ENCODE data around the gene GRIA4. TPM values are rescaled to one million over a fixed set of nuclear protein-coding genes. Genes with fewer than 3 reads are reported as not detected.

Gene GRIA4
- total RNA-seq, 1 donor from 2014 or later = not detected

DNA sequence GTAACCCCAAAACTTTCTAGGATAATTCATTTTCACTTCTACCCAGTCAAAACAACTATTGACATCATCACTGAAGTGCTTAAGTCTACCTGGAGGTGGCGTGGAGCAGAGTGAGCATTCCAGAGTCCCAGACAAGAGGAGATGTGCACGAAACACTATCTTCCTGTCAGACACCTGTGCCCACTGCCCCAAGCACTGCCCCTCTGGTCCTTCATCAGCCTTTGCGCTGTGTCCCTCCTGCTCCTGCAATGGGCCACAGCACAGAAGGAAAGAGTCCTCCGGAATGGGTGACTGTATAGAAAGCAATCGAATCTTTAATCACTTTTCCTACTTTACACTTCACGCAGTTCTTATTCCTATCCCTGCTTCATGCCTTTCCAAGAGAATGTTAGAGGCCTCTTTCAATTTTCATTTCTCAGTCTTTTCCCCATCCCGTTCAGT lies 512 bp upstream of the GRIA4 start:
- H3K4me1 ChIP-seq = peaks cover 22% of the 10 kb centered on the region
- TF ChIP-seq, protein P1, sequence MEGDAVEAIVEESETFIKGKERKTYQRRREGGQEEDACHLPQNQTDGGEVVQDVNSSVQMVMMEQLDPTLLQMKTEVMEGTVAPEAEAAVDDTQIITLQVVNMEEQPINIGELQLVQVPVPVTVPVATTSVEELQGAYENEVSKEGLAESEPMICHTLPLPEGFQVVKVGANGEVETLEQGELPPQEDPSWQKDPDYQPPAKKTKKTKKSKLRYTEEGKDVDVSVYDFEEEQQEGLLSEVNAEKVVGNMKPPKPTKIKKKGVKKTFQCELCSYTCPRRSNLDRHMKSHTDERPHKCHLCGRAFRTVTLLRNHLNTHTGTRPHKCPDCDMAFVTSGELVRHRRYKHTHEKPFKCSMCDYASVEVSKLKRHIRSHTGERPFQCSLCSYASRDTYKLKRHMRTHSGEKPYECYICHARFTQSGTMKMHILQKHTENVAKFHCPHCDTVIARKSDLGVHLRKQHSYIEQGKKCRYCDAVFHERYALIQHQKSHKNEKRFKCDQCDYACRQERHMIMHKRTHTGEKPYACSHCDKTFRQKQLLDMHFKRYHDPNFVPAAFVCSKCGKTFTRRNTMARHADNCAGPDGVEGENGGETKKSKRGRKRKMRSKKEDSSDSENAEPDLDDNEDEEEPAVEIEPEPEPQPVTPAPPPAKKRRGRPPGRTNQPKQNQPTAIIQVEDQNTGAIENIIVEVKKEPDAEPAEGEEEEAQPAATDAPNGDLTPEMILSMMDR (IDR thresholded peaks at IDR 0.05; ENCODE audit: borderline replicate concordance) = no peak
- H3K9me3 ChIP-seq (replicated peaks) = peaks cover 7% of the 10 kb centered on the region
- H3K27me3 ChIP-seq (ENCODE audit: low read depth) = peaks cover 88% of the 10 kb centered on the region
- H3K27ac ChIP-seq (replicated peaks) = no peak overlapping the region
- H3K36me3 ChIP-seq = no peaks in the 10 kb centered on the region
- intact Hi-C loops (cut with micrococcal nuclease) = no loop called here
- no peak for DNase-seq
- peak overlapping the region; percentile 58 for H3K4me3 ChIP-seq

DNA sequence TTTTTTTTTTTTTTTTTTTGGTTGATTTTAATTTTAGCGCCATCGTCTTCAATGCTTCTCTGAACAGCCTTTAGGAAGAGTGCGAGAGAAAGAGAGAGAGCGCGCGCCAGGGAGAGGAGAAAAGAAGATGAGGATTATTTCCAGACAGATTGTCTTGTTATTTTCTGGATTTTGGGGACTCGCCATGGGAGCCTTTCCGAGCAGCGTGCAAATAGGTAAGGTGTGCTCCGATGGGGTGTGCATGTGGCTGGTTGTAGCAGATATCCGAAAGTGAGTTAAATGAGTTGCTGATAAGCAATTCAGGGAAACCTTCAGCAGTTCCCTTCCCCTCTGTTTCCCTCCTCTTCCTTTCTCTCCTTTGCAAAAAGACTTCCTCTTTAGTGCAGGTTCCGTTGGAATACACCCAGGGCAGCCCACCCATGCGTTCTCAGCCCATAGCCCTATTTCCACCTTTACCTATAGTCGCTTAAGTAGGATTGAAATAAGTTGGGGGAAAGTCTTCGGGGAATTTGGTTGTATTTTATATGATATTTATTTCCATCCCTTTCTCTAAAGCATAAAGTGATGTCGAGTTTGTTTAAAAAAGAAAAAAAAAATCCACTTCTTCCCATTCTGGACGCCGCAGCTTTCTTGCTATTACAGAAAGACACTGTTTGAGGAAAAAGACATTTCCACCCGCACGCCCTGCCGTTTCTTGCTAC lies 1.1 kb downstream of the GRIA4 start:
- peaks cover 79% of the 10 kb centered on the region for H3K27me3 ChIP-seq (ENCODE audit: low read depth)
- intact Hi-C loops (cut with micrococcal nuclease) = no loop called here
- TF ChIP-seq, protein P1 (IDR thresholded peaks at IDR 0.05; ENCODE audit: borderline replicate concordance) = no peak

DNA sequence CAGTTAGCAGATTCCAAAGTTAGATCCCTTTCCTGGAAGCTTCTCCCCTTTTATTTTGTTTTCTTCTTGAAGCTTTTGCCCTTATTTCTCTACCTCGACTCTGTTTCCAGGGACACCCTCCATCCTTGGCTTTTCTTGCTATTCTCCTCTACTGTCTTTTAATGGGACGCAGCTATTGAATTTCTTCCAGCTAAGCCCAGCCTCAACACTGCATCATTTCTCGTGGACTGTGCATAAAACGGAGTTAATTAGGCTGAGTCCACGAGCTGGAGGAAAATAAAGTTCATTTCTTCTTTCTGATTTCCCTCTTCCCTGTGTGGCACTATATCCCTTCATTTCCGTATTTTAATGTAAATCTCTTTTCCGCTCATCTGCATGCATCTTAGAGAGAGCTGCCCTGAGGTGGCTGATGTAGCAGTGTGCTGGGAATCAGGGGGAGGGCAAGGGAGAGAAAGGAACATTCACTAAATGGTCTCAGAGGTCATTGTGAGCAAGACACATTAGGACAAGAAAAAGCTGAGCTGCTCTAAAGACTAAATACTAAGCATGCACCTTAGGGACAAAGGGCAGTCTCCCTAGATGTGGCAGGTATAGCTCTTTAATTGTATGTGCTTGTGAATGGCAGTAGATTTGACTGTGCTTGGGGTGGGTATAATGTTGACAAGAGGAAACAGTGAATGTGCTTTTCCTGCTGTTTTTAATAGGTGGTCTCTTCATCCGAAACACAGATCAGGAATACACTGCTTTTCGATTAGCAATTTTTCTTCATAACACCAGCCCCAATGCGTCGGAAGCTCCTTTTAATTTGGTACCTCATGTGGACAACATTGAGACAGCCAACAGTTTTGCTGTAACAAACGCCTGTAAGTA lies 1.9 kb downstream of the GRIA4 start:
- Histone ChIP-seq H3K4me1 (peaks cover 22% of the 10 kb centered on the region), H3K9me3 (replicated peaks) (no peaks in the 10 kb centered on the region), H3K36me3 (no peaks in the 10 kb centered on the region), H3K27me3 (ENCODE audit: low read depth) (peaks cover 76% of the 10 kb centered on the region), H3K27ac (replicated peaks) (no peak overlapping the region), H3K4me3 (peak overlapping the region; percentile 58)
- intact Hi-C loops (cut with micrococcal nuclease) = no loop called here
- TF ChIP-seq, protein P1 (IDR thresholded peaks at IDR 0.05; ENCODE audit: borderline replicate concordance) = no peak
- no peak for DNase-seq

More for the DNA sequence above, 1.1 kb downstream of the GRIA4 start:
- no peaks in the 10 kb centered on the region for H3K36me3 ChIP-seq
- peak overlapping the region; percentile 58 for H3K4me3 ChIP-seq
- peaks cover 2% of the 10 kb centered on the region for H3K9me3 ChIP-seq (replicated peaks)
- DNase-seq = no peak
- H3K4me1 ChIP-seq = peaks cover 22% of the 10 kb centered on the region
- no peak overlapping the region for H3K27ac ChIP-seq (replicated peaks)

DNA sequence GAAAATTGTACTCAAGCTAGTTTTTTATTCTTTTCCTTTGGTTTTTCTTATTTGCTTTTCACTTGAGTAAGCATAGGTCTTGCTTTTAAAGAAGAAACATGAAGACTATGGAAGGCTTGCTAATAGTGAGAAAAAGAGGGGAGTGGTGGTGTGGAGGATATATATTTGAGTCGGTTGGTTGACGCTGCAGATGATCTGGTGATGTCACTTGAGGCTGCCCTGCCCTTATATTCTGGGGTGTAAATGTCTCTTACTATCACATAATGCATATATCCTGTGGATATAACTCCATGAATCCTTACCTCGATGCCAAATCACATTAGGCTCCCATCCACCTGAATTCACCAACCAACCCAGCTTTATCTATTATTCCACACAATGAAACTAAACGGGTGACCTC lies 2.9 kb downstream of the GRIA4 start:
- Histone ChIP-seq H3K9me3 (replicated peaks) (no peaks in the 10 kb centered on the region), H3K4me1 (peaks cover 22% of the 10 kb centered on the region), H3K27ac (replicated peaks) (no peak overlapping the region), H3K36me3 (no peaks in the 10 kb centered on the region), H3K4me3 (no peak overlapping the region), H3K27me3 (ENCODE audit: low read depth) (peaks cover 66% of the 10 kb centered on the region)
- intact Hi-C loops (cut with micrococcal nuclease) = no loop called here
- TF ChIP-seq, protein P1 (IDR thresholded peaks at IDR 0.05; ENCODE audit: borderline replicate concordance) = no peak
- DNase-seq = no peak

DNA sequence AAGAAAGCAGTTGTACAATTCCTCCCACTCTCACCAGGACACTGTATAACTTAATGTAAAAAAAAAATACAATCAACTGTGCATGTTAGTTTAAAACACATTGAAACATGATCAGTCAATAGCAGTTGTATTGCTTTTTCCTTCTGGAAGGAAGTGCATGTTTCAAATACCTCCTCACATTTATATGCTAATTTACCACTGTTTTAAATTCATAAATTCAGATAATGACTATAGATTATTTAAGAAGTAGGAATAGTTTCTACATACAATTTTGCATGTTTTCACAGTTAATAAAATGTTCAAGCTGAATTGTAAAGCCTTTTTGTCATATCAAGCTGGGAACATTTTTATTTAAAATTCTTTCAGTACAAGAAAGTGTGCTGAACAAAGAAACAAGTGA lies 3.3 kb downstream of the GRIA4 start:
- no peak for DNase-seq
- TF ChIP-seq, protein P1 (IDR thresholded peaks at IDR 0.05; ENCODE audit: borderline replicate concordance) = no peak
- Histone ChIP-seq H3K27ac (replicated peaks) (no peak overlapping the region), H3K27me3 (ENCODE audit: low read depth) (peaks cover 62% of the 10 kb centered on the region), H3K9me3 (replicated peaks) (no peaks in the 10 kb centered on the region), H3K4me1 (peaks cover 22% of the 10 kb centered on the region), H3K36me3 (no peaks in the 10 kb centered on the region), H3K4me3 (no peak overlapping the region)
- intact Hi-C loops (cut with micrococcal nuclease) = no loop called here

Data from left ventricle myocardium inferior (tissue), 1 donor.